ENCODE data around the gene NTRK2. TPM values are rescaled to one million over a fixed set of nuclear protein-coding genes. Genes with fewer than 3 reads are reported as not detected.

NTRK2 gene
- total RNA-seq, 1 donor from 2014 or later: 0.46 TPM

DNA sequence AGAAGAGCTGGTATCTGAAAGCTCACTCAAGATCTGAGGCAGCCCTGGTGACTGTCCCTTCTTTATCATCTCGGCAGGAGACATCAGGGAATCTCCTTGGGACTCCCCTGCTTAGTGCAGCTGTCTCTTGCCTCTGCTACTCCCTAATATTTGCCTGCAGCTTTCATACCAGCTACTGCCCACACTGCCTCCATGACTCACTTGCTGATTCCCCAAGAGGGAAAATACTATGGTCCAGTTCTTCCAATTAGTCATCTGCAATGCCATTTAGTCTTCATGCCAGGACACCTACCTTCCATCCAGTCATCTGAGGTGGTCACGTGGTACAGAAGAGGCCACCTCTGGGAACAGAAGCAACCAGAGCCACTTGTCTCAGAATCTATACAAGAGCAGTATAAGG, 270.8 kb downstream of the NTRK2 start:
- no peak overlapping the region for H3K4me3 ChIP-seq (ENCODE audit: low read depth, low read length)
- TF ChIP-seq, protein P1, sequence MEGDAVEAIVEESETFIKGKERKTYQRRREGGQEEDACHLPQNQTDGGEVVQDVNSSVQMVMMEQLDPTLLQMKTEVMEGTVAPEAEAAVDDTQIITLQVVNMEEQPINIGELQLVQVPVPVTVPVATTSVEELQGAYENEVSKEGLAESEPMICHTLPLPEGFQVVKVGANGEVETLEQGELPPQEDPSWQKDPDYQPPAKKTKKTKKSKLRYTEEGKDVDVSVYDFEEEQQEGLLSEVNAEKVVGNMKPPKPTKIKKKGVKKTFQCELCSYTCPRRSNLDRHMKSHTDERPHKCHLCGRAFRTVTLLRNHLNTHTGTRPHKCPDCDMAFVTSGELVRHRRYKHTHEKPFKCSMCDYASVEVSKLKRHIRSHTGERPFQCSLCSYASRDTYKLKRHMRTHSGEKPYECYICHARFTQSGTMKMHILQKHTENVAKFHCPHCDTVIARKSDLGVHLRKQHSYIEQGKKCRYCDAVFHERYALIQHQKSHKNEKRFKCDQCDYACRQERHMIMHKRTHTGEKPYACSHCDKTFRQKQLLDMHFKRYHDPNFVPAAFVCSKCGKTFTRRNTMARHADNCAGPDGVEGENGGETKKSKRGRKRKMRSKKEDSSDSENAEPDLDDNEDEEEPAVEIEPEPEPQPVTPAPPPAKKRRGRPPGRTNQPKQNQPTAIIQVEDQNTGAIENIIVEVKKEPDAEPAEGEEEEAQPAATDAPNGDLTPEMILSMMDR (conservative IDR thresholded peaks at IDR 0.05; ENCODE audit: low read depth, low read length): no peak
- DNase-seq (ENCODE audit: low read depth): peak; percentile 82

DNA sequence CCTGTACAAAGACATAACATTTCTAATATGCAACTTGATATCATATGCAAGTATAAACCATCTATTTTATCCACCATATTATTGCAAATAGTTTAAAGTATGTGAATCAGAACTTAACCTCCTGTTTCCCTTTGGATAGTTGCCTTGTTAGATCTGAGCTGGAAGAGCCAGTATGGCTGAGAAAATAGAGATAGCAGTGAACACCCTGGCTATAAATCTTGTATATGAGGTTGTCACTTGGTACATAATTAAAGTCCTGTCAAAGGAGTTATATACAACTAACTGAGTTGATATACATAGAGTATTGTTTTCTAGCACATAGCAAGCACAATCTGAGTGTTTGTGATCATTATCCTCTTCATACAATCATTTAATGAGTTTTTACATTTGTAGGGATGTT, 272.3 kb downstream of the NTRK2 start:
- DNase-seq (ENCODE audit: low read depth): no peak
- H3K4me3 ChIP-seq (ENCODE audit: low read depth, low read length): no peak overlapping the region
- TF ChIP-seq, protein P1 (conservative IDR thresholded peaks at IDR 0.05; ENCODE audit: low read depth, low read length): no peak

DNA sequence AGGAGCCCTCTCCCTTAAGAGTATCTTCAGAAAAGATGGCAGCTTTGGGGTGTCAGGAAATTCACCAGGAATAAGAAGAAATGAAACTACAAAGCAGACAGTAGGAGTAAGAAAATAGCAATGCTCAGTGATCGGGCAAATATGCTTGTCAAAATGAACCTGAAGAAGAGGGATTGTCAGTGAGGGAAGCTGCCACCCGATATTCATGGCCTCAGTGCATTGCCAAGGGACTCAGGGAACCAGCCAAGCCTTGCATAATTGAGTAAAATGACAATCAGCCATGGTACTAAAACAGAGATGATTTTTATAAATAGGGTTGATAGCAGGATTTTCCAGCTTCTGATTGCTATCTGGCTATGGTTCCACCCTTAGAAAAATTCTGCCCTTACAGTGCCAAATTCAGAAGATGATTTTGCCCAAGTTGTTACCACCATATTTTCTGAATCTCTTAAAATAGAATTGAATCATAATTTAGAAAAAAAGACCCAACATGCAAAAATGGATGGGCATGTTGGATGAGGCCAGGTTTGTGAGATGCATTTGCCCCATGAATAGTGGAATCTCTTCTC, 274.0 kb downstream of the NTRK2 start:
- H3K4me3 ChIP-seq (ENCODE audit: low read depth, low read length): no peak overlapping the region
- DNase-seq (ENCODE audit: low read depth): no peak
- TF ChIP-seq, protein P1 (conservative IDR thresholded peaks at IDR 0.05; ENCODE audit: low read depth, low read length): no peak

DNA sequence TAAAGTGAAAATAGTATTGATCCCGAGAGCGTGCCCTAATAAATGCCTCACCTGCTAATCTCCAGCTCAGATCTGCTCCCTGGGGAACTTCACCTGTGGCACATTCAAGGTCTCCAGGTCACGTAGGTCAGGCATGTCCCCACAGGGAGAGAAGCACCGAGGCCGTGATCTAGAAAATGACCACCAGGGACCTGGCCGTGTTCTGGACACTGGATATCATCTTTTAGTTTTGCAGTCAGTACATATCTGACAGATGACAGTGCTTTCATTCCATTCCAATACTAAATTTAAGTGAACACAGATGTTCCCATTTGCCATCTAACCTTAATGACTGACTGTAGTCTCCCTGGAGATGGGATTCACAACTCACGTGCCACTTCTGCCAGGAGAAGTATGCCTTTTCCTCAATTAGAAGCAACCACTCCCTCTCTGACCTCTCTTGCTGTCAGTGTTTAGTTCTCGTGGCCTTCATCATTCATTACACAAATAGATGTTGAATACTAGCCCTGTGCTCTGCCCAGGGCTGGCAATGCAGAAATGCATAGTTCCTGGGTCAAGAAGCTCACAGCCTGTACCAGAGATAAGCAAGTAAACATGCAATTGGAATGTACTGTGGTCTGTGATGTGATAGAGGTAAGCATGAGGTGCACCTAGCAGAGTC, 276.5 kb downstream of the NTRK2 start:
- no peak for DNase-seq (ENCODE audit: low read depth)
- no peak overlapping the region for H3K4me3 ChIP-seq (ENCODE audit: low read depth, low read length)
- TF ChIP-seq, protein P1 (conservative IDR thresholded peaks at IDR 0.05; ENCODE audit: low read depth, low read length): no peak

DNA sequence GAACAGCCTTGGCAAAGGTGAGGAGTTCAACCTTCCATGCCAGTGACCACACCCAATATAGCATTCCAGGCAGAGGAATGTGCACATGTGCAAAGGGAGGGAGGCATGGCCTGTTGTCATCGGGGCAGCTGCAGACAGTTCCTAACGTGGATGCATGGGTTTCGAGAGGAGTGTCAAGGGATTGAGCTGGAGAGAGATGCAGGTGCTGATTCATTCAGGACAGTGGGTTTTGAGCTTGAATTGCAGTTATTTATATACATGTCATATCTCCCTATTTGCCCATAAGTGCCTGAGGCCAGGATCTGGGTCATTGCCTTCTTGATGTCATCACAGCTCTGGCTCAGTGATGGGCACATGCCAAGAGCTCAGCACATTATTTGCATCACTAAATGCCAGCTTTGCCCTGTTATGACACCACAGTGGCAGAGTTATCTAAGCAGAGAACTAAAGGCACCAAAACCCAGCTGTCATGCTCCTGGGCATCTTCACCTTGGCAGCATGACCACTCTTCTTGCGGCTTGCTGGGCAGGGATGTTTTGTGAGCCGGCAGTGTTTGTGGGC, 278.0 kb downstream of the NTRK2 start:
- TF ChIP-seq, protein P1 (conservative IDR thresholded peaks at IDR 0.05; ENCODE audit: low read depth, low read length): no peak
- DNase-seq (ENCODE audit: low read depth): no peak
- H3K4me3 ChIP-seq (ENCODE audit: low read depth, low read length): no peak overlapping the region

DNA sequence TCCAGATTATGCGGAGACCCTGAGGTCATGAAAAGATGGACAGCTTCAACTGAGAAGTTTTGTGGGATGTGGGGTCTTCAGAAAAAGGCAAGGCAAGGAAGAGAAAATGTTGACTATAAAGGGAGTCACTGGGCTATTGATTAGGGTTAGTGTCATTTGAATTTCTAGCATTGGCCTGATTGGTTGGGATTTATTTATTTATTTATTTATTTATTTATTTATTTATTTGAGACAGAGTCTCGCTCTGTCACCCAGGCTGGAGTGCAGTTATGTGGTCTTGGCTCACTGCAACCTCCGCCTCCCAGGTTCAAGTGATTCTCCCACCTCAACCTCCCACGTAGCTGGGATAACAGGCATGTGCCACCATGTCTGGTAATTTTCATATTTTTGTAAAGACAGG, 279.7 kb downstream of the NTRK2 start:
- no peak for DNase-seq (ENCODE audit: low read depth)
- H3K4me3 ChIP-seq (ENCODE audit: low read depth, low read length): no peak overlapping the region
- TF ChIP-seq, protein P1 (conservative IDR thresholded peaks at IDR 0.05; ENCODE audit: low read depth, low read length): no peak

All from epithelial cell of proximal tubule (primary cell).